ENCODE results near the gene ANKH.

Gene ANKH

GRCh38 chr5:14783691-14784090 lies 87.9 kb downstream of the ANKH start:
- DNase-seq: no peak

- no peak for DNase-seq
These were observed 89.0 kb downstream of the ANKH start for GRCh38 chr5:14782591-14782990.

GRCh38 chr5:14781106-14781505 lies 90.5 kb downstream of the ANKH start:
- no peak for DNase-seq

GRCh38 chr5:14779975-14780374 lies 91.6 kb downstream of the ANKH start:
- no peak for DNase-seq

GRCh38 chr5:14778792-14779070 lies 92.8 kb downstream of the ANKH start:
- DNase-seq: no peak

- DNase-seq: no peak
These were observed 93.4 kb downstream of the ANKH start for GRCh38 chr5:14777932-14778791.

GRCh38 chr5:14777187-14777586 lies 94.4 kb downstream of the ANKH start:
- no peak for DNase-seq

GRCh38 chr5:14776602-14777001 lies 95.0 kb downstream of the ANKH start:
- no peak for DNase-seq

GRCh38 chr5:14775857-14776256 lies 95.7 kb downstream of the ANKH start:
- no peak for DNase-seq

- no peak for DNase-seq
These were observed 98.0 kb downstream of the ANKH start for GRCh38 chr5:14773588-14773987.

GRCh38 chr5:14771972-14772371 lies 99.6 kb downstream of the ANKH start:
- DNase-seq: no peak

- DNase-seq: no peak
These were observed 100.4 kb downstream of the ANKH start for GRCh38 chr5:14771189-14771588.

GRCh38 chr5:14768508-14769365 lies 102.8 kb downstream of the ANKH start:
- no peak for DNase-seq

GRCh38 chr5:14767735-14768507 lies 103.7 kb downstream of the ANKH start:
- no peak for DNase-seq

- no peak for DNase-seq
These were observed 104.5 kb downstream of the ANKH start for GRCh38 chr5:14767053-14767452.

- no peak for DNase-seq
These were observed 105.0 kb downstream of the ANKH start for GRCh38 chr5:14766584-14766983.

GRCh38 chr5:14765587-14765986 lies 106.0 kb downstream of the ANKH start:
- no peak for DNase-seq

- DNase-seq: no peak
These were observed 108.9 kb downstream of the ANKH start for GRCh38 chr5:14762549-14763216.

- no peak for DNase-seq
These were observed 111.0 kb downstream of the ANKH start for GRCh38 chr5:14760548-14761002.

- DNase-seq: no peak
These were observed 111.6 kb downstream of the ANKH start for GRCh38 chr5:14759744-14760547.

- no peak for DNase-seq
These were observed 113.7 kb downstream of the ANKH start for GRCh38 chr5:14757850-14758249.

GRCh38 chr5:14756478-14756877 lies 115.1 kb downstream of the ANKH start:
- DNase-seq: no peak

All from T1000 (cell line).